GM21723 (cell line): ENCODE data around the gene ENC1.
A peak's percentile ranks its signal among the peaks of the same experiment; 100 is the strongest.

Source experiments
- ATAC-seq: cut with Tn5 transposase; IDR thresholded peaks from one replicate; pipeline ENCODE4 v1.9.1; 2021; ENCODE audit warnings: mild to moderate bottlenecking, moderate library complexity; ENCODE audit not compliant: unreplicated experiment

Gene ENC1

DNA sequence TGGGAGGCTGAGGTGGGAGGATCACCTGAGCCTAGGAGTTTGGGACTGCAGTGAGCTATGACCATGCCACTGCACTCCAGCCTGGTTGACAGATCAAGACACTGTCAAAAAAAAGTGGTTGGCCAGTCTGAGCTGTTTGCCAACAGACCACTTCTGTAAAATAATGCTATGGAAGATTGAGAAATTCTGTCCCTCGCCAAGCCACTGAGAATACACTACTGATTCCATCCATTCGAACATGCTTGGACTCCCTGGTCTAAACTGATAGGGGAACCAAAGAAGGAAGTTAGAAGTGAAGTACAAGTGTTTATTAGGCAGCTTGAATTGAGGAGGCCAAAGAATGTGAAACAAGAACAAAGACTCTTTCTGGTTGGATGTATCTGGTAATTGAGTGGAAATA, 27.2 kb downstream of the ENC1 start:
- ATAC-seq: no peak

DNA sequence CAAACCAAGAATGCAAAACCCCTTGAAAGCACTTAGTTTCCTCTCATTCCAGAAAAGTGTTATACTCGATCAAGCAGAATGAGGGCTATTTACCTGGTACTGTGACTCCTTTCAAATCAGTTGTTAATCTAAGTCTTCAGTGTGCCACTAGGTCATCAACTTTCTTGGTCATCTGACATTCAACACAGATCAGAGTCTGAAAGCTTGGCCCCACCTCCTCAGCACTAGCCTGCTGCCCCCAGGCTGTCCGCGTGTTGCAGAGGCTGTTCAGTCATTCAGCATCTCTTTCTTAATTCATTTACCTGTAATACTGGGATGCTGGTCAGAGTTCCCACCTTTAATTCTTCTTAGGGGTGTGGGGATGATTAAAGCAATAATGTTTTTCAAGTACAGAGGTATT, 28.5 kb downstream of the ENC1 start:
- ATAC-seq: no peak

DNA sequence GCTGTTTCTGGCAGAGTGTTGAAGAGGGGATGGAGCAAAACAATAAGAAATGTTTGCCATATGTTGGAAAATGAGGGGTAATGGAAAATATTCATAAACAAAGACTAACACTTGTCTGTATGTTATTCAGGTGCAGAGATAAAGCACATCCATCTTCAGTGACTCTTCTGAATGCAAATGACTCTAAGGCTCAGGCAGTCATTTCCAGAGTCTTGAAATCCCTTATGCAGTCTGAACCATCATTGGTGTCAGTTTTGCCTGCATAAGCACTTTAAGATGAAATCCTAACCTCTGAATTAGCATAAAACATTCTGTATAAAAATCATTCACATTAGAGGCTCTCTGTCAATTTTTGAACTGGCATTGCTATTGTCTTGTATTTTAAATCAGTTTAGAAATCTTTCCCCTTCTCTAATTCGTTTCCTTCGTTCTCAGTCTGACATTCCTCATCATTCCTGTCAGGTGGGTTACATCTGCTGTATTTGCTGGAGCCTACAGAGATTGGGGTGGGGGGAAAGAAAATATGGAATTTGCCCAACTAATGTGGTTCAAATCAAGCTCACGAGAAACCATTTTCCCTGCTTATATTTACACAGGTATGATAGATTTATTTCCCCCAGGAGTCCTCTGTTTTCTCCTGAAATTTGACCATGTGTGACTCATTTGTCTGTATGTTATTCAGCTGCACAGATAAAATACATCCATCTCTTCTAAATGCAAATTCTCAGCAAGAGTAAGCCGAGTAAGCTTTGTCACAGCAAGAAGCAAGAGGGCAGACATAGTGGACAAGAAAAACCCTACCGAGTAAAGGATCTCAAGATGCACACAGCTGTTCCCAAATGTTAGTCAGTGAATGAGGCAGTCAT, 31.6 kb downstream of the ENC1 start:
- ATAC-seq: no peak

DNA sequence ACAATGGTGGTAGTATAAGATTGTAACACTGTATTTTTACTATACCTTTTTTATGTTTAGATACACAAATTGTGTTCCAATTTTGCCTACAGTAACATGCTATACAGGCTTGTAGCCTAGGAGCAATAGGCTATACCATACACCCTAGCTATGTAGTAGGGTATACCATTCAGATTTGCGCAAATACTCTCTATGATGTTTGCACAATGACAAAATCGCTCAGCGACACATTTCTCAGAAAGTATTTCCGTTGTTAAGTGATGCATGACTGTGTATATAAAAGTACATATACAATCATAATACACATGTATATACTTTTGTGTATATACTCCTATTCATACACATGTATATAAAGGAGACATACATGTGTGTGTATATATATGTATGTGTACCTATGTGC, 34.8 kb downstream of the ENC1 start:
- no peak for ATAC-seq

DNA sequence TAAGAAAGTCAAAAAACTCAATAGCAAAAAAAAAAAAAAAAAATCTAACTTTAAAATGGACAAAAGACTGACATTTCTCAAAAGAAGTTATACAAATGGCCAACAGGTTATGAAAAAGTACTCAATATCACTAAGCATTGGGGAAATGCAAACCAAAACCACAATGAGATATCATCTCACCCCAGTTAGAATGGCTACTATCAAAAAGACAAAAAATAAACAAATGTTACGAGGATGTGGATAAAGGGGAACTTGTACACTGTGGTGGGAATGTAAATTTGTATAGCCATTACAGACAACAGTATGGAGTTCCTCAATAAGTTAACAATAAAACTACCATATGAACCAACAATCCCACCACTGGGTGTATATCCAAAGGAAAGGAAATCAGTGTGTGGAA, 37.2 kb downstream of the ENC1 start:
- no peak for ATAC-seq

GRCh38 chr5:74599148-74599547, 41.4 kb downstream of the ENC1 start:
- no peak for ATAC-seq

GRCh38 chr5:74598731-74599130, 41.8 kb downstream of the ENC1 start:
- no peak for ATAC-seq

GRCh38 chr5:74596927-74597326, 43.6 kb downstream of the ENC1 start:
- no peak for ATAC-seq

DNA sequence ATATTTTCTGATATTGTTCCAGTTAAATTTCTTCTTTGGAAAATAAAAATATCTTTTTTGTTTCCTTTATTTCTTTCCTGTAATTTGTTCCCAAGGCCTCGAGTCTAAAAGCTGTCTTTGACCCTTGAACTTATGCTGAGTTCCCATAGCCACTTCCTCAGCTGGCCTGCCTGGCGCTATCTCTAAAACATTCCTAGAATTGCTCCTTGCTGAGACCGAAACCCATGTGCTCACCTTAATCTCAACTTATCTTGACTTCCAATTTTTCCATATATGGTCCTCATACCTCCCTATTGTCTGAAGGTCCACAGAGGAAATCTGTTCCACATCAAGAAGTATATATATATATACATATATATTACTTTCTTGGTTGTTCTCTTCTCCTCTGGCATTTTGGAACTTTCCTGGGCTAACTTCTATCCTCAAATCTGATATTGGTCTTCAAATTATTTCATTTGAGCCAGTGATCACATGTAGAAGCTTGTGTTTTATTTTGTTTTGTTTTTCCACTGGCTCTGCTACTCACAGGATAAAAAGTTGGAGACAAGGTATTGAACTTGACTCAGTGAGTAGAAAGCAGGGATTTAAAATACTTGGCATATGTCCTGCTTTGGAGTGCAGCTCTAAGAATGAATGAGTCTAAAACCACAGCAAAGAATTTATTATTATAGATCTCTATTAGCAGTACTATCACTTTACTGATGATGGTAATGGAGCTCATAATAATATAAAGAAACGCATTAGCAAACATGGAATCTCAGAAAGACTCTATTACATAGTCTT, 45.2 kb downstream of the ENC1 start:
- ATAC-seq: no peak

DNA sequence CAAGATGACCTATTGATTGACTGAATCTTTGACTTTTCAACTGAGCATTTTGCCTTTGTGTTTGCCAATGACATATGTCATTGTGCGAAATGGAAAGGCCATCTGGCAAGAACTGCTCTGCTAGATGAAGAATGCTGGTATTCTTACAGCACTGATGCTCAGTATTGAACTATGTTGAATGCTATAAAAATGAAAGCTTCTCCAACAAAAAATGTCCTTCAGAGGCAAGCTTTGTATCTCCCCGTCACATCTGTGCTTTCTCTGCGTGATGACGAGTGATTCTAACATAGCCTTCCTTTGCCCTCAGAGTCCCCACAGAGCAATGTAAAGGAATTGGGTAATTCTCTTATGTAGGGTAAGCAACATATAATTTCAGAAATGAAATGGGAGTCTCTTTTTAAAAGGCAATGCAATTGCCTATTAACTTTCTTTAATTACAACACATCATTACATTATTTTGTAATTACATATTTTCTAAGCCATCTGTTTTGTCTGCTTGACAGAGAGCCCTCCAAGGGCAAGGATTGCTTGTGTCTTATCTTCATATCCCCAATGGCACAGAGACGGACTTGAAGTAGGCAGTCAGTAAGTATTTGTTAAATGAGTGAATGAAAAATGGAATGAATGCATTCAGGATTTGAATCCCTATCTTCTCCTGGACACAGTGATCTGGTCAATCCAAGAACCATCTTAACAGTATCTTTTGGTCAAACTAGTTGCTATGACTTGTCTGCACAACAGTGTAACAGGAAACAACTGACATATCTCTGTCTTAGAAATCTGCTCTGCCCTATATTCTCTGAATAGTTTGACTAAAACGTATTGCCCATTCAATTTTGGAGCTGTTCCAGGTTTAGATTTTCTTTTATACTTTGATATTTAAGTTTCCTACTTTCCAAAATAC, 46.1 kb downstream of the ENC1 start:
- no peak for ATAC-seq

DNA sequence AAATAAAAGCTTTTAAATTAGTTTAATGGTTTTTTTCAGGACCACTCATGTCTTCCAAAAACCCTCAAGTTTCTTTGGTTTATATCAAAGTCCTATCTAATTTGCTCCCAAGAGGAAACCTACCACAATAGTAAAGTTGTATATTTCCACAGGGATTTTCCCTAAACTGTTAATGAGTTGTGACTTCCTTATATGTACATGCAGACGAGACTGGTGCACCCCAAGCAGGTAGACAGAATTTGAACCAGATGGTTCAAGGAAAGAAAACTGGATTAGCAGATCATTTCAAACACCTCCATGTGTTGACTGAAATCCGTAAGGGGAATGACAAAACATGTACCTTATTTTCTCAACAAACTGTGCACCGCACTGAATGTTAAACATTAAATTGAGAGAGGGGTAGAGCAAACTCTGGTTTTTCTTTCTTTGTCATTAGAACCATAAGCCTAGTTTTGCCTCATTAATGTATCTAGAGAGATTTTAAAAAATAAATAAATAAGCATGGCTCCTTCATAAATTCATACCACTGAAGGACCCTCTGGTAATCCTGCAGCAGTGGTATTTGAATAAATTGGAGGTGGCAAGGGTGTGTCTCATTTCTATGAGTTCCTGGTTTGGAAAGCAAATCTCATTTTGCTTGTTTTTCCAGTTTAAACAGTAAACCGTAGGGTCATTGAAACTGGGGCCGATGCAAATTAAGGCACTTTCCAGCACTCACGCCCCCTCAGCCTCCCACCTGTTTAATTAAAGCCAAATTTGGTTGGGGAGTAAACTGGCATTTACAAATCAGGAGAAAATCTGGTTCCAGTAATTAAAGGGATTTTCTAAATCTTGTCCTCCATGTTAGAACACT, 51.1 kb downstream of the ENC1 start:
- no peak for ATAC-seq

- no peak for ATAC-seq
These were observed 52.1 kb downstream of the ENC1 start for GRCh38 chr5:74588415-74588814.

GRCh38 chr5:74587890-74588289, 52.6 kb downstream of the ENC1 start:
- ATAC-seq: no peak

- ATAC-seq: no peak
These were observed 53.2 kb downstream of the ENC1 start for GRCh38 chr5:74587300-74587699.

GRCh38 chr5:74586856-74587255, 53.7 kb downstream of the ENC1 start:
- no peak for ATAC-seq

DNA sequence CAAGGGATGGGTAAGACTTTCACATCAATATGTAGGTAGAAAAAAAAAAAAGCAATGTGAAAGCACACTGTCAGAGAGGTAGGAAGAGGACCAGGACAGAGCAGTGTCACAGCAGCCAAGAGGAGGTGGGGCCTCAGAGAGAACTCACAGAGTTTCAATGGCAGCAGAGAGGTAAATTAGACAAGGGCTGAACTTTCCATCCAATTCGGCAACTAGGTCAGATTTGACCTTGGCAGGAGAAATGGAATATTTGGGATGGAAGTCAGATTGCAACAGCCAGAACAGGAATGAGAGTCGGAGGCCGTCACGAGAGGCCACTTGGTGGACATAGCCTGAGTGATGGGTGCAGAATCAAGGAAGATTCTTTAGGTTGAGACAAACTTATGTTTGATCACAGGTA, 57.7 kb downstream of the ENC1 start:
- ATAC-seq: no peak

DNA sequence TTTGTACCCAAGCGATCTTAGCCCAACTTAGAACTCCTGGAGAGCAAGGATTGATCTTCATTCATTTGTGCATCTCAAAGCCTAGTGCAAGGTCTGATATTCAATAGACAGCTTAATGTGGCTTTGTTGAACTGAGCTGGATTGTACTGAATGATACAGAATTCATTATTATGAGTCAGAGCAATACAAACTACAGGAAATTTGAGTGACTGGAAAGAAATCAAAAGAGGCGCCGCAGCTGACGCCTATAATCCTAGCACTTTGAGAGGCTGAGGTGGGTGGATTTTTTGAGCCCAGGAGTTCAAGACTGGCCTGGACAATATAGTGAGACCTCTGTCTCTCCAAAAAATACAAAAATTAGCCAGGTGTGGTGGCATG, 58.6 kb downstream of the ENC1 start:
- no peak for ATAC-seq

- ATAC-seq: no peak
These were observed 59.8 kb downstream of the ENC1 start for GRCh38 chr5:74580729-74581109.

DNA sequence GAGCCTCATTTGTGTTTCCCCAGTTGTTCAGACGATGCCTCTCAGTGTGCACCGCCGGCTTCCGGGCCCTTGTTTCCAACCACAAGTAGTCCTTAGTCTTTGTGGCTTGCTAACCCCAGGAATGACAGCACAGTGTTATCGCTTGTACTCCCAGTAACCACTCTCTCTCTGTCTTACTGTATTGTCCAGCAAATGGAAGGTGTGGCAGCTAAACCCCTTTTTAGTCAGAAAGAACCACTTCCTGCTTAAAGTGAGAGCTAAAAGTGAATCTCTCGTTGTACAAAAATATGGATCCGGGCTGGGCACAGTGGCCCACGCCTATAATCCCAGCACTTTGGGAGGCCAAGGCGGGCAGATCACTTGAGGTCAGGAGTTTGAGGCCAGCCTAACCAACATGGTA, 61.3 kb downstream of the ENC1 start:
- ATAC-seq: peak; percentile 63

- ATAC-seq: peak; percentile 47
These were observed 62.0 kb downstream of the ENC1 start for GRCh38 chr5:74578356-74579044.
